Stomach (tissue), 4 donors: ENCODE measurements around the gene P2RY12.

ENCODE experiments used
- EP300 ChIP-seq: sonication (generic); formaldehyde crosslinking; IDR thresholded peaks from one replicate; pipeline ENCODE4 v1.6.1; 2017; ENCODE audit warnings: antibody characterized with exemption
- POLR2A ChIP-seq, 4 donors: fragments of 450-650 bp; IDR thresholded peaks; one replicate each; pipeline ENCODE4 v1.6.1; 2016; ENCODE audit warnings: antibody characterized with exemption in 4 of 4, control low read depth in 2 of 4, mild to moderate bottlenecking in 1 of 4, moderate library complexity in 1 of 4
- POLR2AphosphoS5 ChIP-seq, 3 donors: sonication (generic); formaldehyde crosslinking; IDR thresholded peaks; one replicate each; pipeline ENCODE4 v1.6.1; 2016; ENCODE audit warnings: antibody characterized with exemption in 3 of 3
- TF ChIP-seq, protein P1 (sequence below), 7 experiments: fragments of 450-650 bp in 4 of 7; fragments of 200-600 bp in 3 of 7; sonication (generic) in 3 of 7; IDR thresholded peaks; one replicate each; pipeline ENCODE4 v1.5.1; 2016 to 2019; ENCODE audit warnings: antibody characterized with exemption in 7 of 7, control low read depth in 2 of 7, mild to moderate bottlenecking in 1 of 7

DNA sequence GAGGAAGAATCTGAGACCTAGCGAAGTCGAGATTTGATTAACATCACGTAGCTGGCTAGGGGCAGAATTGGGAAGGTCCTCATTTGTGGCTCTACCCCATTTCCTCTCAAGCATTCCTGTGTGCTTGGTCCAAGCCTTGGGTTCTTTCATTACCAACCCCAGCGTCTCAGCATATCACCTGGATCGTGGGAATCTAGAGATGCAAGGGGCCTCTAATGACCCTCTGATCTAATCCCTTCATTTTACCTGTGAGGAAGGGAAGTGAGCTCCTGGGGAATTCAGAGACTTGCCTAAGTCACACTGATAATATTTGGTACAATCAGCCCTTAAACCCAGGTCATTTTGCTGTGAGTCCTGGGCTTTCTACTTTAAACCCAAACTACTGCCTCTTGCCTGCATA lies 70.0 kb downstream of the P2RY12 start:
- TF ChIP-seq, protein P1, sequence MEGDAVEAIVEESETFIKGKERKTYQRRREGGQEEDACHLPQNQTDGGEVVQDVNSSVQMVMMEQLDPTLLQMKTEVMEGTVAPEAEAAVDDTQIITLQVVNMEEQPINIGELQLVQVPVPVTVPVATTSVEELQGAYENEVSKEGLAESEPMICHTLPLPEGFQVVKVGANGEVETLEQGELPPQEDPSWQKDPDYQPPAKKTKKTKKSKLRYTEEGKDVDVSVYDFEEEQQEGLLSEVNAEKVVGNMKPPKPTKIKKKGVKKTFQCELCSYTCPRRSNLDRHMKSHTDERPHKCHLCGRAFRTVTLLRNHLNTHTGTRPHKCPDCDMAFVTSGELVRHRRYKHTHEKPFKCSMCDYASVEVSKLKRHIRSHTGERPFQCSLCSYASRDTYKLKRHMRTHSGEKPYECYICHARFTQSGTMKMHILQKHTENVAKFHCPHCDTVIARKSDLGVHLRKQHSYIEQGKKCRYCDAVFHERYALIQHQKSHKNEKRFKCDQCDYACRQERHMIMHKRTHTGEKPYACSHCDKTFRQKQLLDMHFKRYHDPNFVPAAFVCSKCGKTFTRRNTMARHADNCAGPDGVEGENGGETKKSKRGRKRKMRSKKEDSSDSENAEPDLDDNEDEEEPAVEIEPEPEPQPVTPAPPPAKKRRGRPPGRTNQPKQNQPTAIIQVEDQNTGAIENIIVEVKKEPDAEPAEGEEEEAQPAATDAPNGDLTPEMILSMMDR (IDR thresholded peaks at IDR 0.05): no peak
- TF ChIP-seq EP300 (no peak), POLR2A (IDR thresholded peaks at IDR 0.05) (no peak), POLR2AphosphoS5 (IDR thresholded peaks at IDR 0.05) (no peak)
